Stimulated activated CD4-positive, alpha-beta T cell treated with anti-CD3 and anti-CD28 coated beads, TNF-alpha, amount 100 ng/mL, for 24 hours (primary cell): ENCODE data around the gene PEX6.
"Not testable (repeated sequence)": the region's sequence is repeated elsewhere in the genome, so short reads cannot be mapped to it uniquely, and the experiment has no call there.

ENCODE experiments used
- DNase-seq, 3 experiments: peaks; one replicate each; pipeline ENCODE4 v3.0.0-alpha.2; 2020; ENCODE audit warnings: low read depth in 3 of 3

Gene PEX6

DNA sequence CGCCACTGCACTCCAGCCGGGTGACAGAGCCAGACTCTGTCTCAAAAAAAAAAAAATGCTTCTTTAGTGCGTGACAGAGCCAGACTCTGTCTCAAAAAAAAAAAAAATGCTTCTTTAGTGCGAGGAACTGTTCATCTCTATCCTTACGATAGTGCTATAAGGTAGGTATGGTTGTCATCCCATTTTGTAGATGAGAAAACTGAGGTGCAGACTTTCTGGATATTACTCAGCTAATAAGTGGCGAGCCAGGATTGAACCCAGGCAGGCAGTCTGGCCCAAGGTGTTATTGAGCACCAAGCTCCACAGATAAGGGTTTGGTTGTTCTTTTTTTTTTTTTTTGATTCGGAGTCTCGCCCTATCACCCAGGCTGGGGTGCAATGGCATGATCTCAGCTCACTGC, 22.9 kb upstream of the PEX6 start:
- no peak for DNase-seq

DNA sequence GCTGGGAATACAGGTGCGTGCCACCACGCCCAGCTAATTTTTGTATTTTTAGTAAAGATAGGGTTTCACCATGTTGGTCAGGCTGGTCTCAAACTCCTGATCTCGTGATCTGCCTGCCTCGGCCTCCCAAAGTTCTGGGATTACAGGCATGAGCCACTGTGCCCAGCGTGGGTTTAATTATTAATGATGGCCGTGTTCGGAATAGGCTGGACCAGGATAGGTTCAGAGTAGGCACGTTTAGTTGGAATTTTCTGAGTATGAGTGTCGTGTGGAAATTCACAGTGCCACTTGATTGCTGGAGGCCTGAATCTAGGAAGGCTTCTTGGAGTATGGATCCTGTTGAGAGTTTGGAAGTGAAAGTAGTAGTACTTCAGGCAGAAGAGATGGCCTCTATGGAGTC, 19.2 kb upstream of the PEX6 start:
- DNase-seq = not testable (repeated sequence)

DNA sequence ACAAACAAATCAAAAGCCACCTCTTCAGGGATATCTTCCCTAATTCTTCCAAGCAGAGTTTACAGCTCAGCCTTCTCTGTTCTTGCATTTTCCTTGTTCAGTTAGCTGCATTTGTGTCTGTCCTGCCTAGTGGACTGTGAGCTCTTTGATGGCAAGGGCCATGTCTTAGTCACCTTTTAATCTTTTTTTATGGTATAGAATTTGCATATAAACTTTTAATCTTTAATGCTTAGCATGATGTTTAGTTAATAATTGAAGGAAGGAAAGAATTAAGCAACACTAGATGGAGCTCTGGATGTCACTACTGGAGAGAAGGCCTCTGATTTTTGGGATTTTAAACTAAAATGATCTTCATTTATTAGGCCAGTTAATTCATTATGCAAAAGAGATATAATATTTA, 17.5 kb upstream of the PEX6 start:
- no peak for DNase-seq

DNA sequence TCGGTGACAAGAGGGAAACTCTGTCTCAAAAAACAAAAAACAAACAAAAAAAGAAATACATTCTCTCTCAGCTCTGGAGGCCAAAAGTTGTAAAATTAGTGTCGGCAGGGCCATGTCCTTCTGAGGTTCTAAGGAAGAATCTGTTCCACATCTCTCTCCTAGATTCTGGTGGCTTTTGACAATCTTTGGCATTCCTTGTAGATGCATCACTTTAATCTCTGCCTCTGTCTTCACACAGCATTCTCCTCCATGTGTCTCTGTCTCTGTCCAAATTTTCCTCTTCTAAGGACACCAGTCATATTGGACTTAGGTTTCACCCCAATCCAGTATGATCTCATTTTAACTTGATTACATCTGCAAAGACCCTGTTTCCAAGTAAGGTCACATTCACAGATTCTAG, 14.5 kb upstream of the PEX6 start:
- no peak for DNase-seq

DNA sequence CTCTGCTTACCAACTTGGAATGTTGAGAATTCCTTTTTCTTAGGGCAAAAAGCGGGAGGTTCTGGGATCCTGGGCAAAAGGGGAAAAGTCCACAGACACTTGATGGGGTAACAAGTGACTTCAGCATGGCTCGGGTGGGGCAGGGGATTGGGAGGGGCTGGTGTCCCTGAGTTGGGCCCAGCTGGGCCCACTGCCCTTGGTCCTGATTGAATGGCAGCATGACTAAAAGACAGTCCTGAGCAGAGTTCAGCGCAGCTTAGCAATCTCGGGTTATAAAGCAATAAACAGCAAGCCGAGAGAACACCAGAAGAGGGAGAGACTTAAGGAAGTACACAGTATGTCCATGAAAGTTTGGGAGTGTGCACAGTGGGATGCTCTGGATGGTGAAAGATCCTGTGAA, 10.9 kb upstream of the PEX6 start:
- no peak for DNase-seq

DNA sequence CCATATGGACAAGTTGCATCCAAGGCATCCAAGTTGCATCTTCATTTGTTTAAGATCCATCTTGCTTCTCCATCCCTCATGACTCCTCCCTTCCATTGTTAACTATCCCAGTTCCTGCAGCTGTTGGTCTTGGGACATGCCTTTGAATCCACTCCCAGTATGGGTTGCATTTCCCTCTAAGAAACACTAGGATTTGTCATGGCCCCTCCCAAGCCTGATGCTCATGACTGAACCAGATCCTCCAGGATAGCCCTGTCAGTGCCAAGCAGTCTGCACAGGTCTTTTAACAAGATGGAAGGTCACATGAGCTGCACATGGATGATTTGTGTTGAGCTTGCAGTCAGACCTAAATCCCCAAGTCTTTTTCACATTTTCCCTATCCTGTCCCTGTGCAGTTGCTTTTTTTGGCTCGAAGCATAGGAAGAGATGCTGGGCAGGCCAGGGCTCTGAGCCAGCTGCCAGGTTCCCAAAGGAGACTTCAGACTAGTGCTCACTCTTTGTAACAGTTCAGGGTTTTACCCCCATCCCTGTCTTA, 9.6 kb upstream of the PEX6 start:
- no peak for DNase-seq

DNA sequence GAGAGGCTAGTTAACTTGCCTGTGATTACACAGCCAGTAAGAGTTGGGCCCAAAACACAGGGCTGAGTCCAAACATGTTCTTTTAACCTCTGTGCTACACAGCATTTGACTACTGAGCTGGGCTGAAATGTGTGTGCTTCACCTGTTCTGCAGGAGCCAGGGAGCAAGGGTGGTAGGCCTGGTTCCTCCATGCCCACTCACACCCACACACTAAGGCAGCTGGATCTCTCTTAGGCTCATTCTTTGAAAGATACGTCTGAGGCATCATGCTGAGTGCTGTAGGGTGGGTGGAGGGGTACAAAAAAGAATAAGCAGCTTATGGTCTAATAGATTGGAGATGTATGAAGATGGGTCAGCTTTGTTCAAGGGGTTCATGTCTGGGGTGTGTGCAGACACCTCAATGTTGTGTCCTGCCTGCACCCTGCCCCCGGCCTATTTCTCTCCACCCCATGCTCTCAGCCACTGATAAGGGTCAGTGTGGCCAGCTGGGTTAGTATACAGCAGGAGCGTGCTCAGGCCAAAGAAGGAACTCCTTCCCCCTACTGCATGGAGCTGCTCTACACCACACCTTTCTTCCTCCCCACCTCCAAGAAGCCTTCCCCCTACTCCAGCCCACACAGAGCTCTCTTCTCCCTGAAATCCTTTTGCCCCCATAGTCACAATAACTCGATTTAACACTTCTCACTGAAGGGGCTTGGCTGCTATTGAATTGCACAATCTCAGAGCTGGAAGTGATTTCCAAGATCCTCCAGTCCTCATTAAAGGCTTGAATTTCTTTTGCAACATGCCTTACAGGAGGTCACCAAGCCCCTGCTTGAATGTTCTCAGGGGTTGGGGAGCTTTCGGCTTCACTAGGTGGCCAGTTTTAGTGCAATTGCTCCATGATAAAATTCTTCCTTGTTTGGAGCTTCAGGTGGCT, 8.8 kb upstream of the PEX6 start:
- no peak for DNase-seq

DNA sequence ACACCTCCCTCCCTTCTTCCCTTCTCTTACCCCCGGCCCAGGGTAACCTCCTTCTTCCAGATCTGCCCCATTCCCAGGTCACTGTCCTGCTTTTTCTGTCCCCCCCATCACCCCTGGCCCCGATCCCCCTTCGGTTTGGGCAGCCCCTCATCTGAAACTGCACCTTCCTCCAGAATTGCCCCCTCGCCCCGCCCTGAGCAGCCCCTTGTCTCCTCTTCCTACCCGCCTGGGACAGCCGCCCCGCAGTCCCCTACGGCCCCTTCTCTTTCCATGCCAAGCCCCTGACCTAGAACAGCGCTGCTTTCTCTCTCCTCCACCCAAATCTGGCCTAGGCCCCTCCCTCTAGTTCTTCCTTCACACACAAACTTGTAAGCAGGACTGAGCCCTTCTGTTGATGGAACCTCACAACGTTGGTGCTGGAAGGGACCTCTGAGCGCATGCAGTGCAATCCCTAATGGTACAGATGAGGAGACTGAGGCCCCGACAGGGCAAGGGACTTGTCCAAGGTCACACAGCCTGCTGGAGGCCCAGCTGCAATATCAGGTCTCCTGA, 6.0 kb upstream of the PEX6 start:
- DNase-seq = no peak

DNA sequence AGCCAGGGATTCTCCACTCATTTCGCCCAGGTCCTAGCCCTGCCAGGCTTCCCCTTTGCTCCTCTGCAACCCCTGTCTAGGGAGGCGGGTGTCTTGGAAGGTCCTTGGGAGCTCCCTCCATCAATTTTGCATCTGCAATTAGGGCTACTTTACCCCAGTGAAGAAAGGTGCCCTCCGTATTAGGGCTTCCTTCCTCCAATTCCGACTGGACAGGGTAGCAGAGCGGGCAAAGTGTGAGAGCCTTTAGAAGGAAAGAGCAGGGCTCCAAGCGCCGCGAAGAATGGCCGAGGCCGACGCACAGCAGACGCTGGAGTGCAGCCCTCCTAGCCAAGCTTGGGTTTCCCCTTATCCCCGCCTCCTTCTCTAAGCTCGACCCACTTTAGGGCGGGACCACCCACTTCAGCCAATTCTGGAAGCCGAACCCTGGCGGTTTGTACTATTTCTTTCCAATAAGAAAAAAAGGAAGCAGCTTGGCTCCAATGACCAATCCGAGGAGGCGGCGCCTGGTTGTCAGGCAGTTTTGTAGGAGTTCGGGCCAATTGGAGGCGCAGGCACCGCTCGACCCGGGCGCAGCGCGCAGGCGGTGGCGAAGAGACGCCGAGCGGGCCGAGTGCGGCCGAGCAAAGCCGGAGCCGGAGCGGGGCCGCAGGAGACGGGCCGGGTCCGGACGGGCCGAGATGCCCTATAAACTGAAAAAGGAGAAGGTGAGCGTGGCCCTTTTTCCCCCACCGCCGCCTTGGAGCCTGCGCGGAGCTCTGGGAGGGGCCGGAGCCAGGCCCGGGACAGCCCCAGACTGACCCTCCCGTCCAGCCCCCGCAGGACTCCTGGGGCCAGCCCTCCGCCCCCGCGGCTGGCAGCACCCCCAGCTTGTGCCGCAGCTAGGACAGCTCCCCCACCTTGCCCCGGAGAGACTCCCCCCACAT, 5.3 kb upstream of the PEX6 start, which contains the start of gene PPP2R5D:
PPP2R5D (plus strand) TSS at position 570 of the 923 bp plus-strand sequence; CDS start at position 678, 108 bp downstream.
- peak; percentile 92 to 98 (median 96) for DNase-seq

DNA sequence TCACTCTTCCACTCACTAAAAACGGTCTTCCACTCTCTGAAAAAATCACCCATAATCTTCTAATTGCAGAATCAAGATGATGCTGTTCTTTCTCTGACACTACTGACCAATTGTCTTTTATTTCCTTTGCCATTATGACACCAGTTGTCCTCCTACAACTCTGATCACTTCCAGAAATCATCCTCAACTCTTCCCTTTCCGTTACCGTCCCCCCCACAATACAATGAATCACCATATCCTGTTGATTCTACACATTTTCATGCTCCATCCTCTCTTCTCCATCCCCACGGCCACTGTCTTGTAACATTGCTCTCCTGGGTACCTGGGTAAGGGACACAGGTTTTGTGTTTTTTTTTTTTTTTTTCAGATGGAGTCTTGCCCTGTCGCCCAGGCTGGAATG, 2.9 kb upstream of the PEX6 start:
- no peak for DNase-seq

DNA sequence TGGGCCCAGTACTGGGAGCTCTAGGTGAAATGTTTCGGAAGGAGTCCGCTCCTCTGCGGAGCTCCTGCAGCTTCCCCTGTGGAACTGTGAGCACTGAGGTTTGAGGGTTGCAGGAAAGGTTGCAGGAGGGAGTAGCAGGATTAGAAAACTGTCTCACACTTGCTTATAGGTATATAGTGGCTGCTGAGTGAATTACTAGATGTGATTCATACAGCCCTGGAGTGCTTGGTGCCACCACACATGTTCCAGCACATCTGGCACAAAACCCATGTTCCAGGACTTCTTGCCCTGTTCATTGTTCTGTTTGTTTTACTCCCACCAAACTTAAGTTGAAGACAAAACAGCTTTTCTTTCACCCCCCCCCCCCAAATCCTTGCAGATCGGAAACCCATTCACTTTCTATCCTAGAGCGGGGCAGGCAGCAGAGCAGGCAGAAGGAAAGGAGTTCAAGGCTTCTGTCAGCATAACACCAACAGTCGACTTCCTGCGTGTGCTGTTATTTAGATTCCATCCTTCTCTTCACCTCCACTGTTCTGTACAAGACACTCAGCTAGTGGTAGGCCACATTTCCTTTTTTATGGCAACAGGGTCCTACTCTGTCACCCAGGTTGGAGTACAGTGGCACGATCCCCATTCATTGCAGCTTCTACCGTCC, 669 bp upstream of the PEX6 start:
- no peak for DNase-seq

DNA sequence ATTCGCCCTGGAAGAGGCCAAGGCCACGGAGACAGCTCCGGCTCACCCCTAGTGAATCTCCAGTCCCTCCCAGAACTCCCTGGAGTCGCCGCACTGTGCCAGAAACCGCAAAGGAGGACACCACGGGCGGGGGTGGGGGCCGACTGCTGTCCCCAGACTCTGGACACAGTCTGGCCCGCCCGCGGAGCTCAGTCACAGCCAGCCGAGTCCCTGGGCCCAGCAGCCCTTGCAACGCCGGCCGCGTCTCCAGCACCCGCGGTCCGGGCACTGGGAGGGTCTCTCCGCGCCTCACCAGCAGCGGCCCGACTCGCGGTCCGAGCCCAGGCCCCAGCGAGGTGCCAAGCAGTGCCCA, 518 bp downstream of the PEX6 start:
- no peak for DNase-seq

DNA sequence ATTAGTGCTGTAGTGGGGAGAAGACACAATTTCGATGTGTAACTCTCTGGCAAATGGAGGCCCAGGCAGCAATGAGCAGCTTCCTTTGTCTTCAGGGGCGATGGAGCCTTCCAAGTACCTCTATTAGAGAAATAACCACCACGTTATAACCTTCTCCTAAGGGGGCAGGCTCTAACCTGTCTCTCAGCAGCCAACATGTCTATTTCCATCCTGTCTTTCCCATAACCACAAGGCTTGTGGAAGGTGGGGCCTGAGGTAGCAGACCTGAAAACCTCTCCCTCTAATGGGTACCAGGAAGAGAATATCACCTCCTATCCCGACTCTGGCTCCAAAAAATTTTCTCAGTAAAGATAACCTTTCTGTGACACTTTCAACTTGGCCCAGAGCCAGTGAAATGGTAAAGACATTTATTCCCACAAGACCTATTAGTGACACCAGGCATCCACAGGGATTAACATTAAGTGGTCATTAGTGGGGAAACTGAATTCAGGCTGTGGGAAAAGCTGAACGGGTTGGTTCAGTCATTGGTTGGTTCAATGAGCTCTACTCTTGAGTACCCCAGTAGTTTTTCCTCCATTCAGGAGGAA, 4.0 kb downstream of the PEX6 start:
- DNase-seq = no peak

DNA sequence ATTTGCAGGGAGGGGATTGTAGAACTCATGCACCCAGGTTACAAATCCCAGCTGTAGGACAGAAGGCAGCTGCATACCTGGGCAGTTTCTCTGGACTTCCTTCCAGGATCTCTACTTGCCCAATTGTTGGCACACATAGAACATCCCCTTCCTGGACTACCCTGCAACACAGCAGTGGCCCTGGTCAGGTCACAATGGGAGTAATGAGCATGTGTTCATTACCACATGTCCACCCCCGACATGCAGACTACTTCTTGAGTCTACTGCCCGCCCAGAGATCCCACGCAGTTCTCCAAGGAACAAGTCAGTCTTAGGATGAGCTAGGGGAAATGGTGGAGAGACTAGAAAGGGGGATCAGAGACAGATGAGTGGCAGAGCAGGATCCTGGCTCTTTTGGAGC, 5.1 kb downstream of the PEX6 start:
- no peak for DNase-seq

DNA sequence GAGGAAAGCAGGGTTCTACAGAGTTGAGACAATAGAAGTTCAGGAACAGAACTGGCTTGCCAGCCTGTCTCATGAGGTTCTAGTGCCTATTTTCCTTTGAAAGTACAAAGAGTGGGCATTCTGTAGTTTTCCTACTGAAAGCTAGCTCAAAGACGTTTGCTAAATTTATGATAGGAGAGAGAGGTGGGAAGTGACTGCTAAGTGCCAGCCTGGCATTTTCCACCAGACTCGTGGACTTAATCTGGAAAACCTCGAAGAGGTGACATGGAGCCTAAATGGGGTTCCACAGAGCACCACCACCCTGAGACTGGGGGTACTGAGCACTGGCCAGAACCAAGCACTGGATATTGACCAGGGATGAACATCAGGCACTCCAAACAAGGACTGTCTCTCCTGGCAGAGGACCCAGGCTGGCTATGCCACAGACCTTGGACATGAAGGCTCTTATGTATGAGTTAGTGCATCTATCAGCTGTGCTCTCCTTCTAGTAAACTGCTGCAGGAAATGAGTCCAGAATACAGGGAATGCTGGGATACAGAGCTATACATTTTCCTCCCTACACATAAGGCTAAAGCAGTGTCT, 7.1 kb downstream of the PEX6 start:
- no peak for DNase-seq

DNA sequence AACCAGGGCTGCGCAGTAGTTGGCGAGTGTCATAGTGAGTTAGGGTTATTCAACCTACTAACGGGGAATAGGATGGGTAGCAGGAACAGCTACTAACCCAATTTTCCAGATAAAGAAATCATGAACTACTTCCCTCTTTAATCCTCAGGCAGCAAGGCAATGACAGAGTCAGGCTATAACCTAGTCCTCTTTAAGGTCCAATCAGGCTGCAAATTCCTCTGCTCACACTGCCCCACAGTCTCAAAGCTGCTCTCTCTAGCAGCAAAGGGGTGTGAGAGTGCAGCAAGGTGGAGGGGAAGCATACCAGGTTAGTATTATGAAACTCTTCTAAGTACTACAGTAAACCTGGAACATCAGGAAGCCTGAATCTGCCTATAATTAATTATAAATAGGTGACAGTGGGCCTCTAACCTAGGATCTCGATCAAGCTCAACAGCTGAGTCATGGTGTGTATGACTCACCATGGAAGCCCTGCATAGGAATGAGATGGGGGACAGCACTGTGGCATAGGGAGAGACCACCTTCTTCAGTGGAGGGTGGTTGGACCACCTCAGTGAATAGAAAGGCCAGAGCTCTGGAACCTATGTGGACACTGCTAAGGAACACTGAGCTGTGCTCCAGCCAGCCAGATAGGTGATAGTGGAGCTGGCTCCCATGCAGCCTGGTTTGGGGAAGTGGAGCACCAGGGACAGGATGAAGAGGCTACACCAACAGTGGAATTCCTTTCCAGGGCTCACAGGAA, 7.9 kb downstream of the PEX6 start:
- no peak for DNase-seq

DNA sequence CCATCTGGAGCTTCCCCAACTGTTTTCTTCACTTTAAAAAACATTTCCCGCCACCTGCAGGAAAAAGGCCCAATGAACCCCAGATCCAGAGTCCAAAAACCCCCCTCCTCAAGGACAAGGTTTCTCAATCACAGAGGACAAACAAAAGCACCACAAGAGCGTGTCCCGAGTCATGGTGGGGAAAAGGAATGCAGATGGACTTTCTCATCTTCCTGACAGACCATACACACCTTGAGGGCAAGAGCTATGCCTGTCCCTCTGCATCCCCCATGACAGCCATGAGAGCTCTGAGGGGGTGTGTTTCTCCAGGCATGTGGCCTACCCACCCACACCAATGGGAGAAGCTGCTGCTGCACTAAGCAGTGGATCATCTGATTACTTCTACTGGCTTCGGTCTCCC, 9.0 kb downstream of the PEX6 start:
- no peak for DNase-seq

DNA sequence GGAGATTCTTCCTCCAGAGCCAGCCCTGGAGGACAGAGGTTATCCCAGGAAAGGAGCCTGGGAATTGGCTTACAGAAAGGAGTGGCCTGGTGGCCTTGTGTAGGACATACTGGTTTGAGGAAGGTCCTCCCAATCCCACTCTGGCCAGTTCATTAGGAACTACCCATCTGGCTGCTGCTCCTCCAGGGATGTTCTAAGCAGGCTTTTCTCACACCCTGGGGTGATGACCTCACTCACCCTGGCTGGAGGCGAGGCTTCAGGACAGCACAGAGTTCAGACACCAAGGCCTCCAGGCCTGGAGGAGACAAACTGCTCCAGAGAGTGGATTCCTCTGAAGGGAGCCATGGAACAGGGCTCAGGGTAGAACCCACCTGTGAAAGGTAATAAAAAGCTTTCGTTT, 9.6 kb downstream of the PEX6 start:
- no peak for DNase-seq

DNA sequence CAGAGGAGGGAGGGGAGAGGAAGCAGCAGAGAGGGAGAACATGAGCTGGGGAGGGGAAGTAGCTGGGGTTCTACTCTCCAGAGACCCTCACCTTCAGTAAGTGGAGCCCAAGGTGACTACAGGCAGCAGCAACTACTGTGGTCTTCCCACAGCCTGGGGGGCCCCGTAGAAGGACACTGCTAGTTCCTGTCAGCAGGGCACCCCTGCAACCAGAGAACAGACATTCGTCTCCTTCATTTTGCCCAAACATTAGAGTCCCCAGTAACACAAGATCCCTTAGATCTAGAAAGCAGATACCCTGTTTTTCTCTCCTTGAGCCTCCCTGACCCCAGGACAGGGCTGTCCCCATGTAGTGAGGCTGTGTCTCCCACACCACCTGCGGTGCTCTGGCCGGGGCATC, 10.2 kb downstream of the PEX6 start:
- DNase-seq = no peak

DNA sequence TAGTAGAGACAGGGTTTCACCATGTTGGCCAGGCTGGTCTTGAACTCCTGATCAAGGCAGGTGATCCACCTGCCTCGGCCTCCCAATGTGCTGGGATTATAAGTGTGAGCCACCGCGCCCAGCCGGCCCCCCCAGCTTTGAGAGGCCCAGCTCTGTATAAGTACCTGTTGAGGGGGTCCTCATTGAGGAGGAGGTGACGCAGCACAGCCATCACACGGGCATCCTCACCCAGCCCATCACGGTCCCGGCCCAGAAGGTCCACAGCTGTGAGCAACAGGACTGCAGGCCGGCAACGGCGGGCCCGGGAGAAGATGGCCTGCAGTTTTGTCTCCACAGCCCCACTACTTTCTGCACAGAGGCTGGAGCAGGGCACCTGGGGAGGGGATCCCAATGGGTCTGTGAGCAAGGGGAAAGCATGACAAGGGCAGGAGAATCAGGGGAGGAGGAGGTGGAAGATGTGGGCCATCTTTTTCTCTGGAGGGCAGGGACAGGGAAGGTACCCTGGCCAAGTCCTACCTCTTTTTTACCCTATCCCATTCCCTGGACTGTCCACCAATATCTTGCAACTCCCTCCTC, 10.8 kb downstream of the PEX6 start:
- DNase-seq = no peak
